IPS-20b (cell line): ENCODE results near the gene KLHDC8B.

ENCODE experiments used
- H3K27ac ChIP-seq: one replicate; pipeline ENCODE4 v1.5.1; 2013; ENCODE audit warnings: low read length
- H3K27me3 ChIP-seq: 2 replicates; pipeline ENCODE4 v1.6.1; 2013; ENCODE audit warnings: mild to moderate bottlenecking, low read length, inconsistent platforms; ENCODE audit not compliant: insufficient read depth
- H3K36me3 ChIP-seq: 2 replicates; pipeline ENCODE4 v1.6.1; 2013; ENCODE audit warnings: low read depth, mild to moderate bottlenecking, inconsistent platforms, low read length, moderate library complexity; ENCODE audit not compliant: insufficient read depth
- H3K4me1 ChIP-seq: 2 replicates; pipeline ENCODE4 v1.6.1; 2013; ENCODE audit warnings: mild to moderate bottlenecking, control low read depth, inconsistent platforms, low read length, moderate library complexity; ENCODE audit not compliant: insufficient read depth
- H3K4me3 ChIP-seq: 2 replicates; pipeline ENCODE4 v1.5.1; 2013; ENCODE audit warnings: mild to moderate bottlenecking, low read length, inconsistent platforms
- H3K9ac ChIP-seq: 2 replicates; pipeline ENCODE4 v1.6.1; 2013; ENCODE audit warnings: low read depth, mild to moderate bottlenecking, inconsistent platforms, low read length, moderate library complexity
- H3K9me3 ChIP-seq: 2 replicates; pipeline ENCODE4 v1.6.1; 2013; ENCODE audit warnings: mild to moderate bottlenecking, low read depth, low read length, inconsistent platforms; ENCODE audit not compliant: insufficient read depth

The KLHDC8B gene

DNA sequence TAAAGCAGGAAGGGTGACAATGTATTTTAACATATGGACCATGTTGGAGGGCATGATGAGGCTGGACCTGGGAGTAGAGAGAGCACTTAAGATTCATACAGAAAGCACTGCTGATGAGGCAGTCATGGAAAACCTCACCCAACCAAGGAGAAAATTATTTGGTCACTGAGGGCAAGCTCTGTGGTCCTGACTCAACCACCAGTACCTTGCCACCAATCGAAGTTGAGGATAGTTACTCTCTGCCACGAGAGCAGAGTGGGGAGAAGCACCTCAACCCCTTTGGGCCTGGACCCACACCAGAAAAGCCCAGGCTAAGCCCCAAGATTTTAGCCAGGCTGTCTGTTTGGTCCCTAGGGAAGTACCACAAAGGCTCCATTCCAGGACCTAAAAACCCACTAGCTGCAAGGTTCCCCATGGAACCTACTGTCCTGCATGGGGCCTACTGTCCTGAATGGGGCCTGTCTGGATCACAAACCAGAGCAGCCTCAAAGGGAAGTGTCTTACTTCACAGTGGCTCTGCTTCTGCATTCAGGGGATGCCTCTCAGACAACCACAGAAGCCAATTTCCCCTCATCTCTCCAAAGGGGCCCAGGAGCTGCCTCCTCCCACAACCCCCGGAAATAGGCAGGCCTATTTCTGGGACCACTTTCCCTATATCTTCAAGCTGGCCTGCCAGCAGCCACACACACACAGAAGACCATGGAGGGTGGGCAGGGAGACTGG lies 9.4 kb upstream of the KLHDC8B start:
- no peak overlapping the region for H3K27ac ChIP-seq
- H3K9me3 ChIP-seq, result no peaks in the 10 kb centered on the region
- no peak overlapping the region for H3K9ac ChIP-seq
- H3K4me3 ChIP-seq, result no peak overlapping the region
- H3K4me1 ChIP-seq, result peaks cover 7% of the 10 kb centered on the region
- H3K27me3 ChIP-seq, result no peaks in the 10 kb centered on the region
- H3K36me3 ChIP-seq, result peaks cover 31% of the 10 kb centered on the region

DNA sequence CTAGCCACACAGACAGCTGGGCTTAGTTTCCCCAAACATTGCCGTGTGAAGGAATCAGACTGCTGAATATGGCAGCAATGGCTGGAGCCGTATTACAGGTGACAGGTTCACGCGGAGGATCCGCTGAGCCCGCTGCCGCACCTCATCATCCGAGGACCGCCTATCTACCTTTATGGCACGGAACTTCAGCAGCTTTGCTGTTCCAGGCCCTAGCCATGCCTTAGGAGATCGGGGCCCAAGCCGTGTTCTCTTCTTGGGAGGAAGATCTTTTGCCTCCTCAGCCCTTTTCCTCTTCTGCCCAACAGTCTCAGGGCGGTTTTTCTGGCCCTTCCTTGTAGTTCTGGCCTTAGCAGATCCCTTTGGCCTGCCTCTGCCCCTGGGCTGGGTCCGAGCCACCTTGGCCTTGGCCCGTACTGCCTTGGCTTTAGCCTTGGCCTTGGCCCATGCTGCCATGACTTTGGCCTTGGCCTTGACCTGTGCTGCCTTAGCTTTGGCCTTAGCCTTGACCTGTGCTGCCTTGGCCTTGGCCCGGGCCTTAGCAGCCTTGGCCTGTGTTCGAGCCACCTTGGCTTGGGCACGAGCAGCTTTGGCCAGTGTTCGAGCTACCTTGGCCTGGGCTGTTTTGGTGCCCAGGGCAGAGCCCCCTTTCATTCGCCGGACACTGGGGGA lies 8.5 kb upstream of the KLHDC8B start:
- Histone ChIP-seq H3K27ac (no peak overlapping the region), H3K9ac (no peak overlapping the region), H3K9me3 (no peaks in the 10 kb centered on the region), H3K4me3 (no peak overlapping the region), H3K36me3 (peaks cover 31% of the 10 kb centered on the region), H3K4me1 (peaks cover 5% of the 10 kb centered on the region), H3K27me3 (peaks cover 2% of the 10 kb centered on the region; the same call in 1 of the 2 replicates)

DNA sequence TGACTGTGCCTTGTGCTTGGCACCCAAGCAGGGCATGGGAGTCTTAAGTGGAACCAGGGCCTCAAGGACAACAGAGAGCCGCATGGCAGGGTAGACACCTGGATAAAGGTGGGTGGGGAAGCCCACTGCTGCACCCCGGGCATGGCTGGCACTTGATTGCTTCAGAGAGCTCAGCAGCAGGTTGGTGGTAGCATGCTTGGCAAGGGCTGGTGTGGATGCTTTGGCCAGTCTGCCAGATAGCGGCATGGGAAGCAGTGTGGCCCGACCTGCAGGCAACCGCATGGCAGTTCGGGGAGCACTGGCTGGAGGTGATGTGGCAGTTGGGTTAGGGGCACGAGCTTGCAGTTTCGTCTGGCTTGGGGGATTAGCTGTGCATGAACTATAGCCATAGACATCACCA lies 7.8 kb upstream of the KLHDC8B start:
- H3K9me3 ChIP-seq, result no peaks in the 10 kb centered on the region
- peaks cover 31% of the 10 kb centered on the region for H3K36me3 ChIP-seq
- no peak overlapping the region for H3K27ac ChIP-seq
- peaks cover 4% of the 10 kb centered on the region for H3K4me1 ChIP-seq
- H3K4me3 ChIP-seq, result no peak overlapping the region
- no peak overlapping the region for H3K9ac ChIP-seq
- H3K27me3 ChIP-seq, result peaks cover 5% of the 10 kb centered on the region; the same call in 1 of the 2 replicates

DNA sequence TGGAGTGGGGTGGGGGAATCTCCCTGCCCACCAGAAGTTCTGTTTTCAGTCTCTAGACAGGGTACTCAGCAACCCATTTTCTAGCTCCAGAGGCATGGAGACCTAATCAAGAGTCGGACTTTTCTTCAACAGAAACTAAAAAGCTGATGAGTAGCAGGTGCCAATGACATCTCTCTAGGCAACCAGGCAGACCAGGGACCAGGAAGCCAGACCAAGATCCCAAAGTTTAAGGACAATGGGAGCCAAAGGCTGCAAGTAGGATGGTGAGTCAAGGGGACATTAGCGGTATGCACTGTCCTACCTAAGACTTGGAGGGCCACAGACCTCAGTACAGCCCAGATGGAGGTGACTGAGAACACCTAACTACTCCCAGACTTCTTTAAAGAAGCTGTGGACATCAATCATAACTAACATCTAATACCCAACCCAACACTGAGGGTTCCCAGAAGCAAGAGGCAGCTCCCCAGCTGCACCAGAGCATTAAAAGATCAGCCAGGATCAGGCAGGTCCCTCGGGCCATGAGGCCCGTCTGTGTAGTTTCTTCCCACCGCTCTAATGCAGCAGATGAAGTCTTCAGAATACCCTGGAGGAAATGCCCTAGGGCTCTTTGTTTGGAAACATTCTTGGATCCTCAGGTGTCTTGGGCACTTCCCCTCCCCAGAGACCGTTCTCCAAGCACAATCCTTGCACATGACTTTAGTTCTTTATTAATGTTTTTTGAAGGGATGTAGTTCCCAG lies 6.2 kb upstream of the KLHDC8B start:
- Histone ChIP-seq H3K9me3 (no peaks in the 10 kb centered on the region), H3K4me3 (peak overlapping the region; percentile 96), H3K4me1 (peaks cover 4% of the 10 kb centered on the region), H3K36me3 (peaks cover 31% of the 10 kb centered on the region), H3K27me3 (peaks cover 5% of the 10 kb centered on the region; the same call in 1 of the 2 replicates), H3K27ac (peak overlapping the region; percentile 15), H3K9ac (peak overlapping the region; percentile 96)

DNA sequence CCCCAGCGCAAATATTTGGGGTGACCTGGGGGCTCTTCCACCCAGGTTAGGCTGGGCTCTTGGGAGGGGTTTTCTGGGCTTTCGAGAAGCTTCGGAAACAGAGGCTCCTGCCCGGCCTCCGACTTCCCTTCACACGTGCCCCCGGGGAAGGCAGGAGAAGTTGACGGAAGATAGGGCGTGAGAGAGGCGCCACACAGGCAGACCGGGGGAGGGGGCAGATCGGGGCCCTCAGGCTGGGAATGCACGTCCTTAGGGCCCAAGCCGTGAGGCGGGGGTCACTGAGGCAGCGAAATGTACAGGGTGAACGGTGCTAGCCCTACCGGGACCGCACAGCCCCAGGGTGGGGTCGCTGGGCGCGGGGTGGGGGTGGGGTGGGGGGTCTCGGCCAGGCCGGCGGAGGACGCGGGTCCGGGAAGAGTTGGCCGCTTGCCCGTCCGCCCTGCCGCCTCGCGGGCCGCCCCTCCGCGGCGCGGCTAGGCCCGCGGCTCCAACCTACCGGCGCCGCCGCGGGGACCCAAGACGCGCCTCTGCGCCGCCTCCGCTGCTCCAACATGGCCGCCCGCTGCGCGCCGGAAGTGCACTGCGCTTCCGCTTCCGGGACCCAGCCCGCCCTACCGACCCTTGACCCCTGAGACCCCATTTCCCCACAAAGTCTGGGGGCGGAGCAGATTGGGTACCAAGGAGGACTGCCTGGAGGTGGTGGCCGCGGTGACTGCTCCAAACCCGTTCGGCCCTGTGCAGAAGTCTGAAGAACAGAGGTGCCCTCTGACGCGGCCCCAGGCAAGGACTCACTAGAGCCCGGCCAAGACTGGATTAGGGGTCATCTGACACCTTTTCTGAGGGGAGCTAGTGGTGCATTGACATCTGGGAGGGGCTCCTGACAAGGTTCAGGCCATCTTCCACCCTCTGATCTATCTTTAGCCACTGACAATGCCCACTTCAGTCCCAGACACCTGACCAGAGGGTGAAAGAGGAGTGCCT lies 5.3 kb upstream of the KLHDC8B start, which contains the start of gene CCDC71:
Gene CCDC71, minus strand, starts transcription at position 561 of the 981 bp plus-strand sequence. CDS start 2,123 bp downstream, outside the sequence.
- H3K36me3 ChIP-seq, result peaks cover 31% of the 10 kb centered on the region
- peak within 1 kb of the TSS; percentile 15 for H3K27ac ChIP-seq

DNA sequence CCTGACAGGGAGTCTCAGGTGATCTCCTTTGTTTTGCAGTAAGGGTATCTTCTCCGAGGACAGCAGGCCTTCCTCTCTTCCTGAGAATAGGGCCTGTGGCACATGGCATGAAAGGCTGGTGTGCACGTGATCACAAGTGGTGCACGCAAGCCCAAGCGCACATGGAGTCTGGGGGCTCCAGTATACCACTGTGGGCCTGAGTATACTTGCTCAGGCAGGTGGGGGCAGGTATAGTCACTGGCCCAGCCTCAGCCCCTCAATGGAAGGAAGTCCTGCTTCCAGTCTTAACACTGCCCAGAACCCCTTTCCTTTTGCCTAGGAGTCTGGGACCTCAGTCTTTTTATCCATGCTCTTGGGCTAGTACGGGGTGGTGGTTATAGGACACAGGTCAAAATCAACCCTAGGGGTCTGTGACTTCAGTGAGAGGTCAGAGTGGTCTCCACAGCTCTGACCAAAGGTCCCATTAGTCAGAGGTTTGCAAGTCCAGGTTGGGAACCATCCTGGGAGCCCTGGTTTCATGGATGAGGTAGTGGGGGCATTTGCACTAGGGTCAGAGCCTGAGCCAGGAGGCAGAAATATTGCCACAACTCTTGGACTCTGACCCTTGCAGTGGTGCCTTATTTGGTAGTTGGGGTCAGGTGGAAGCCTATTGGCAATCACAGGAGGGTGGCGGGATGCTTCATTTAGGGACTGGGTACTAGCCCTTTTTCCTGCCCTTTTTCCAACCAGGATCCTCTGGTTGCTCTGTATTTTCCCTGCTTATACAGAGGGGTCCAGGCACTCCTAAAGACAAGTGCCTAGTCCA lies 4.4 kb upstream of the KLHDC8B start:
- Histone ChIP-seq H3K4me1 (peaks cover 4% of the 10 kb centered on the region), H3K27me3 (peaks cover 5% of the 10 kb centered on the region; the same call in 1 of the 2 replicates), H3K27ac (no peak overlapping the region), H3K4me3 (peak overlapping the region; percentile 96), H3K9ac (peak overlapping the region; percentile 96; the same call in 1 of the 2 replicates), H3K9me3 (no peaks in the 10 kb centered on the region), H3K36me3 (peaks cover 24% of the 10 kb centered on the region)

More for the DNA sequence above, 5.3 kb upstream of the KLHDC8B start, which contains the start of gene CCDC71:
- H3K27me3 ChIP-seq, result peaks cover 5% of the 10 kb centered on the region; the same call in 1 of the 2 replicates
- no peaks in the 10 kb centered on the region for H3K9me3 ChIP-seq
- peaks cover 4% of the 10 kb centered on the region for H3K4me1 ChIP-seq
- H3K9ac ChIP-seq, result peak within 1 kb of the TSS; percentile 96
- H3K4me3 ChIP-seq, result peak within 1 kb of the TSS; percentile 96

DNA sequence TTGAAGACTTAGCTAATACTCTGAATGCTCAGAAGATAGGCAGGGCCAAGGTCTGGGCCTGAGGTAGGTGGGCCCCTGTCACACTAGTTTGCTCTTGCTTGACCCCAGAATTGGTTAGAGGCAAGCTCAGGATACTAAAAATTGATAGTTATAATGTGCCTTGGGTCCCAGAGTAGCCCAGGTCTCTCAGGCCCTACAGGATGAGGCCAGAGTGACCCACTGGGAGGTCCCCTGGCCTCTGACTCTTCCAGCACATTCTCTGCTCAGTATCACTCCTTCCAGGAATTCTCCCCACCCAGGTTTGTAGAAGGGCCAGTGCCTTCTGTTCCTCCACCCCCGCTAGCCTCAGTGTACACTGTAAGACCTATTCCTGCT lies 667 bp upstream of the KLHDC8B start:
- peaks cover 15% of the 10 kb centered on the region for H3K4me1 ChIP-seq
- H3K9me3 ChIP-seq, result no peaks in the 10 kb centered on the region
- no peak overlapping the region for H3K27ac ChIP-seq
- peak overlapping the region; percentile 80; the same call in 1 of the 2 replicates for H3K4me3 ChIP-seq
- peaks cover under 1% of the 10 kb centered on the region; the same call in 1 of the 2 replicates for H3K36me3 ChIP-seq
- peaks cover 5% of the 10 kb centered on the region; the same call in 1 of the 2 replicates for H3K27me3 ChIP-seq
- no peak overlapping the region; the same call in 1 of the 2 replicates for H3K9ac ChIP-seq

DNA sequence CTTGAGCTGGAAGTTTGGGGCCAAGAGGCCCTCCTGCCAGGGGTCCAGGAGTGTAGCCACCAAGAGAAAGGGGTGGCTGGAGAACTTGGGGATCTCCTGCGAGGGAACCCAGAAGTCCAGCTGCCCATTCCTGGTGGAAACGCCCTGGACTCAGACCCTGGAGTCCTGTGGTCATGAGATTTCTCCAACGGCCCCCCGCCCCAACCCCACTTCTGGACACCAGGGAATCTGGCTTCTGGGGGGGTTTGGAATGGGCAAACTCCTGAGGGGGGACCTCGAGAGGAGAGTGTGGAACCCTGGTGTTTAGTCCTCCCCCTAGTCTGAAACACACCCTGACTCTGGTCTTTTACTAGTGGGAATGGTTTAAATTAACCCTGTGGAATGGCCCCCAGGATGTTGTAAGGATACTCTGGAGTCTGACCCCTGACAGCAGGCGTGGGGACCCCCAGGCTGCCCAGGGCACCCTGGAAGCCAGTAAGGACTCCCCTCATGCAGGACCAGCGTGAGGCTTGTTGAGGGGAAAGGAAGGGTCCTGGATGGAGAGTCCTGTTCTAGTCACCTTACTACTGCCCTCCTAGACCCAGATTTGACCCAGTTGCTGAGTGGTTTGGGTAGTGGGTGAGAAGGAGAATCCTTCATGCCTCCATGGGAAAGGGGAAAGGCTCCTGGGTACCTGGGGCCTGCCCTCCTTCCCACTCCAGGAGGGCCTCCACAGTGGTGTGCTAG lies 540 bp downstream of the KLHDC8B start:
- peaks cover 5% of the 10 kb centered on the region; the same call in 1 of the 2 replicates for H3K27me3 ChIP-seq
- no peak overlapping the region for H3K27ac ChIP-seq
- H3K9ac ChIP-seq, result peak overlapping the region; percentile 78; the same call in 1 of the 2 replicates
- peaks cover 12% of the 10 kb centered on the region; the same call in 1 of the 2 replicates for H3K4me1 ChIP-seq
- peak overlapping the region; percentile 80 for H3K4me3 ChIP-seq
- no peaks in the 10 kb centered on the region for H3K9me3 ChIP-seq
- peaks cover 6% of the 10 kb centered on the region; the same call in 1 of the 2 replicates for H3K36me3 ChIP-seq

DNA sequence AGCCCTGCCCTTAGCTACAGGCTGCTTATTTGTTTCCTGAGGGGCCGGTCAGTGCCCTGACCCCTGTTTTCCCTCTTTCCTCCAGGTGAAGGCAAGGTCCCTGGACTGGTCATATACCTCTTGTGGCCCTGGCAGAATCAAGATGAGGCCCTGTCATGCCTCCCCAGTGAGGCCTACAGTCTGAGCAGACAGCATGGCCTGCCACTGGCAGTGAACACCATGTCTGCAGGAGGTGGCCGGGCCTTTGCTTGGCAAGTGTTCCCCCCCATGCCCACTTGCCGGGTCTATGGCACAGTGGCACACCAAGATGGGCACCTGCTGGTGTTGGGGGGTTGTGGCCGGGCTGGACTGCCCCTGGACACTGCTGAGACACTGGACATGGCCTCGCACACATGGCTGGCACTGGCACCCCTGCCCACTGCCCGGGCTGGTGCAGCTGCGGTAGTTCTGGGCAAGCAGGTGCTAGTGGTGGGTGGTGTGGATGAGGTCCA lies 1.2 kb downstream of the KLHDC8B start:
- Histone ChIP-seq H3K9ac (peak overlapping the region; percentile 36; the same call in 1 of the 2 replicates), H3K27me3 (peaks cover 5% of the 10 kb centered on the region; the same call in 1 of the 2 replicates), H3K27ac (no peak overlapping the region), H3K4me3 (peak overlapping the region; percentile 80; the same call in 1 of the 2 replicates), H3K4me1 (peaks cover 12% of the 10 kb centered on the region; the same call in 1 of the 2 replicates), H3K9me3 (no peaks in the 10 kb centered on the region), H3K36me3 (peaks cover 6% of the 10 kb centered on the region; the same call in 1 of the 2 replicates)
